Measurements from ENCODE around the gene GP9. TPM values are rescaled to one million over a fixed set of nuclear protein-coding genes. Genes with fewer than 3 reads are reported as not detected.

Gene GP9
- total and polyA plus RNA-seq, 5 donors from 2014 or later: 3.7 TPM; not detected in 4

Other genes starting within 250 kb of the GP9 start
- 46.7 TPM for gene ACAD9, start 181.2 kb upstream of the GP9 start, total RNA-seq
- 10 to 100 TPM; 18.0 to 26.1 (median 22.1) TPM for gene ACAD9, start 181.2 kb upstream of the GP9 start, polyA plus RNA-seq
- gene CFAP92, start 66.7 kb upstream of the GP9 start, total RNA-seq: not detected
- gene CFAP92, start 66.7 kb upstream of the GP9 start, polyA plus RNA-seq: under 1 TPM in 1 of 4 donors, not detected in 3; 0.28 TPM
- gene EFCC1, start 59.5 kb upstream of the GP9 start, total RNA-seq: 0.15 TPM
- not detected for gene EFCC1, start 59.5 kb upstream of the GP9 start, polyA plus RNA-seq
- gene RAB43, start 61.0 kb downstream of the GP9 start, total RNA-seq: 57.2 TPM
- 10 to 100 TPM; 14.5 to 21.9 (median 19.1) TPM for gene RAB43, start 61.0 kb downstream of the GP9 start, polyA plus RNA-seq
- gene ISY1, start 100.3 kb downstream of the GP9 start, total RNA-seq: 45.8 TPM
- 100 to 1,000 TPM in 1 of 4 donors, 10 to 100 TPM in 3; 84.2 to 109 (median 88.2) TPM for gene ISY1, start 100.3 kb downstream of the GP9 start, polyA plus RNA-seq
- gene CNBP, start 123.1 kb downstream of the GP9 start, total RNA-seq: 278 TPM
- gene CNBP, start 123.1 kb downstream of the GP9 start, polyA plus RNA-seq: 1,000 to 10,000 TPM; 1,048 to 1,097 (median 1,094) TPM
- gene COPG1, start 188.8 kb downstream of the GP9 start, total RNA-seq: 90.4 TPM
- 100 to 1,000 TPM in 1 of 4 donors, 10 to 100 TPM in 3; 67.7 to 105 (median 85.0) TPM for gene COPG1, start 188.8 kb downstream of the GP9 start, polyA plus RNA-seq
- gene HMCES, start 218.1 kb downstream of the GP9 start, total RNA-seq: 64.1 TPM
- 100 to 1,000 TPM in 2 of 4 donors, 10 to 100 TPM in 2; 90.9 to 115 (median 100) TPM for gene HMCES, start 218.1 kb downstream of the GP9 start, polyA plus RNA-seq